ENCODE measurements around the gene TIMM22.

Gene TIMM22

GRCh38 chr17:1011760-1012735 is 15.1 kb downstream of the TIMM22 start:
- no peak overlapping the region for H3K4me3 ChIP-seq (ENCODE audit: control insufficient read depth, low read depth, low read length)
- DNase-seq (ENCODE audit: low read depth) = no peak

GRCh38 chr17:1012823-1013728 is 16.1 kb downstream of the TIMM22 start:
- H3K4me3 ChIP-seq (ENCODE audit: control insufficient read depth, low read depth, low read length) = no peak overlapping the region
- no peak for DNase-seq (ENCODE audit: low read depth)
- TF ChIP-seq CTCF (conservative IDR thresholded peaks at IDR 0.05; ENCODE audit: control insufficient read depth, insufficient read depth, low read depth, low read length) = no peak

More at GRCh38 chr17:1011760-1012735, 15.1 kb downstream of the TIMM22 start:
- TF ChIP-seq CTCF (conservative IDR thresholded peaks at IDR 0.05; ENCODE audit: control insufficient read depth, insufficient read depth, low read depth, low read length) = no peak

- no peak for TF ChIP-seq CTCF (conservative IDR thresholded peaks at IDR 0.05; ENCODE audit: control insufficient read depth, insufficient read depth, low read depth, low read length)
- DNase-seq (ENCODE audit: low read depth) = no peak
- no peak overlapping the region for H3K4me3 ChIP-seq (ENCODE audit: control insufficient read depth, low read depth, low read length)
Measured at GRCh38 chr17:1013729-1014090, 16.8 kb downstream of the TIMM22 start.

- no peak for DNase-seq (ENCODE audit: low read depth)
- TF ChIP-seq CTCF (conservative IDR thresholded peaks at IDR 0.05; ENCODE audit: control insufficient read depth, insufficient read depth, low read depth, low read length) = no peak
- H3K4me3 ChIP-seq (ENCODE audit: control insufficient read depth, low read depth, low read length) = no peak overlapping the region
Measured at GRCh38 chr17:1018547-1018946, 21.6 kb downstream of the TIMM22 start.

GRCh38 chr17:1019451-1019850 is 22.5 kb downstream of the TIMM22 start:
- H3K4me3 ChIP-seq (ENCODE audit: control insufficient read depth, low read depth, low read length) = no peak overlapping the region
- no peak for TF ChIP-seq CTCF (conservative IDR thresholded peaks at IDR 0.05; ENCODE audit: control insufficient read depth, insufficient read depth, low read depth, low read length)
- DNase-seq (ENCODE audit: low read depth) = no peak

GRCh38 chr17:1021147-1021546 is 24.2 kb downstream of the TIMM22 start:
- no peak for DNase-seq (ENCODE audit: low read depth)
- no peak for TF ChIP-seq CTCF (conservative IDR thresholded peaks at IDR 0.05; ENCODE audit: control insufficient read depth, insufficient read depth, low read depth, low read length)
- H3K4me3 ChIP-seq (ENCODE audit: control insufficient read depth, low read depth, low read length) = no peak overlapping the region

Measured in fibroblast of mammary gland (primary cell).